HepG2 (cell line): Measurements from ENCODE around the gene DVL3. TPM values are rescaled to one million over a fixed set of nuclear protein-coding genes. Genes with fewer than 3 reads are reported as not detected.

ENCODE experiments used
- DR1 ChIP-seq: sonication (generic); formaldehyde crosslinking; IDR thresholded peaks from 2 replicates; pipeline ENCODE4 v1.8.0; 2021; ENCODE audit warnings: mild to moderate bottlenecking, missing genetic modification reagents, inconsistent platforms
- EP300 ChIP-seq, 3 experiments: sonication (generic) in 1 of 3; formaldehyde crosslinking in 1 of 3; IDR thresholded peaks; 2 replicates each; pipeline versions ENCODE4 v1.5.1 to v1.6.1; 2011 to 2020; ENCODE audit warnings: low read depth in 2 of 3, low read length in 2 of 3, borderline replicate concordance in 1 of 3, improper control_type of control experiment in 1 of 3, mild to moderate bottlenecking in 1 of 3, missing genetic modification reagents in 1 of 3, moderate library complexity in 1 of 3
- ERF ChIP-seq: IDR thresholded peaks from 2 replicates; pipeline ENCODE4 v1.6.1; 2018; ENCODE audit warnings: missing biosample characterization, missing genetic modification reagents
- KLF6 ChIP-seq: IDR thresholded peaks from 2 replicates; pipeline ENCODE4 v1.8.0; 2016; ENCODE audit warnings: missing biosample characterization, missing genetic modification reagents
- MBNL3 ChIP-seq: fragments of 250-450 bp; sonication (Bioruptor Pico); conservative IDR thresholded peaks from 2 replicates; pipeline ENCODE4 v1.8.0; 2022; ENCODE audit warnings: mild to moderate bottlenecking, inconsistent platforms
- NFIB ChIP-seq: sonication (generic); formaldehyde crosslinking; IDR thresholded peaks from 2 replicates; pipeline ENCODE4 v1.9.0; 2021; ENCODE audit warnings: missing genetic modification reagents, mild to moderate bottlenecking, borderline replicate concordance
- POLR2G ChIP-seq: fragments of 200-400 bp; formaldehyde crosslinking; IDR thresholded peaks from 2 replicates; pipeline ENCODE4 v1.6.1; 2018; ENCODE audit warnings: mild to moderate bottlenecking, low read depth, low read length, moderate library complexity
- RAD21 ChIP-seq: fragments of 450-650 bp; formaldehyde crosslinking; IDR thresholded peaks from 2 replicates; pipeline ENCODE4 v1.5.0; 2020; ENCODE audit warnings: mild to moderate bottlenecking
- REST ChIP-seq, 2 experiments: IDR thresholded peaks; 2 replicates each; pipeline ENCODE4 v1.6.1; 2011 to 2012; ENCODE audit warnings: low read length in 2 of 2, borderline replicate concordance in 1 of 2, low read depth in 1 of 2, mild to moderate bottlenecking in 1 of 2, moderate library complexity in 1 of 2
- STAT6 ChIP-seq: sonication (generic); formaldehyde crosslinking; IDR thresholded peaks from 2 replicates; pipeline ENCODE4 v1.4.0; 2020; ENCODE audit warnings: missing genetic modification reagents, mild to moderate bottlenecking, borderline replicate concordance
- SYNCRIP ChIP-seq: fragments of 200-400 bp; formaldehyde crosslinking; IDR thresholded peaks from 2 replicates; pipeline ENCODE4 v1.6.1; 2018; ENCODE audit warnings: mild to moderate bottlenecking, low read depth, low read length; ENCODE audit not compliant: insufficient read depth
- THAP11 ChIP-seq: IDR thresholded peaks from 2 replicates; pipeline ENCODE4 v1.6.1; 2016; ENCODE audit warnings: missing biosample characterization, missing genetic modification reagents
- TOPORS ChIP-seq: sonication (generic); formaldehyde crosslinking; IDR thresholded peaks from 2 replicates; pipeline ENCODE4 v1.8.0; 2023; ENCODE audit warnings: mild to moderate bottlenecking, missing genetic modification reagents
- ZBTB38 ChIP-seq: sonication (generic); formaldehyde crosslinking; IDR thresholded peaks from 2 replicates; pipeline ENCODE4 v1.5.1; 2020; ENCODE audit warnings: mild to moderate bottlenecking, missing genetic modification reagents
- ZNF10 ChIP-seq: sonication (generic); formaldehyde crosslinking; IDR thresholded peaks from 2 replicates; pipeline ENCODE4 v1.4.0; 2020; ENCODE audit warnings: mild to moderate bottlenecking, low read depth, missing genetic modification reagents, borderline replicate concordance
- ZNF414 ChIP-seq: sonication (generic); formaldehyde crosslinking; IDR thresholded peaks from 2 replicates; pipeline ENCODE4 v1.5.0; 2020; ENCODE audit warnings: missing genetic modification reagents
- ZNF570 ChIP-seq: sonication (generic); formaldehyde crosslinking; IDR thresholded peaks from 2 replicates; pipeline ENCODE4 v1.4.0; 2020; ENCODE audit warnings: mild to moderate bottlenecking, missing genetic modification reagents, borderline replicate concordance
- ZNF749 ChIP-seq: sonication (generic); formaldehyde crosslinking; IDR thresholded peaks from 2 replicates; pipeline ENCODE4 v1.8.0; 2022; ENCODE audit warnings: mild to moderate bottlenecking, missing genetic modification reagents, moderate library complexity, borderline replicate concordance
- ZNF768 ChIP-seq: sonication (generic); formaldehyde crosslinking; IDR thresholded peaks from 2 replicates; pipeline ENCODE4 v1.4.0; 2020; ENCODE audit warnings: missing genetic modification reagents
- ZNF879 ChIP-seq: sonication (generic); formaldehyde crosslinking; IDR thresholded peaks from 2 replicates; pipeline ENCODE4 v1.8.1; 2023; ENCODE audit warnings: missing genetic modification reagents
- ZSCAN20 ChIP-seq: sonication (generic); formaldehyde crosslinking; IDR thresholded peaks from 2 replicates; pipeline ENCODE4 v1.4.0; 2020; ENCODE audit warnings: missing genetic modification reagents, mild to moderate bottlenecking, borderline replicate concordance
- polyA plus RNA-seq, 8 experiments: library from polyadenylated mRNA; depleted of rRNA in 3 of 8; stranded (reverse) in 7 of 8; unstranded in 1 of 8; fragments of >200 nt; fragmentation: Illumina TruSeq in 4 of 8; extraction: Trizol in 4 of 8; gene quantifications; 2 replicates each; pipeline versions ENCODE4 v1.2.1 to v1.2.3, GENCODE V29; 2011 to 2016; ENCODE audit warnings: low read depth in 4 of 8, missing spikeins in 1 of 8, mixed read lengths in 1 of 8; ENCODE audit not compliant: insufficient read depth in 1 of 8
- total RNA-seq, 5 experiments: library from RNA; depleted of rRNA; stranded (reverse); fragments of >200 nt; fragmentation: Illumina TruSeq; extraction: Trizol; gene quantifications; 2 replicates each; pipeline ENCODE4 v1.2.3, GENCODE V29; 2016; ENCODE audit warnings: low read depth in 1 of 5

Gene DVL3
- total and polyA plus RNA-seq, 2 of the 13 experiments (the other 11 are each of a cell fraction or from before 2014, with no cell fraction given): 29.0 to 36.1 TPM

GRCh38 chr3:184133840-184134745 is 21.1 kb upstream of the DVL3 start (continued):
- TF ChIP-seq REST (IDR thresholded peaks at IDR 0.05; ENCODE audit: borderline replicate concordance in 1 of 2, low read depth in 1 of 2, low read length in 2 of 2) (0 out of 4 replicates have a peak, but pooled peaks of 1 of the 2 experiments have one; percentile 16), NFIB (CRISPR knock-in tag) (no peak), DR1 (CRISPR knock-in tag) (no peak), ZNF414 (CRISPR knock-in tag) (no peak; the same call in 1 of the 2 replicates), THAP11 (CRISPR knock-in tag) (peak; percentile 97), ZNF768 (CRISPR knock-in tag) (peak; percentile 24; the same call in 1 of the 2 replicates), ZNF570 (CRISPR knock-in tag) (no peak), SYNCRIP (no peak), MBNL3 (CRISPR knock-in tag) (no peak), POLR2G (peak; percentile 76), RAD21 (CRISPR knock-in tag) (no peak), TOPORS (0 out of 2 replicates have a peak, but pooled peaks have one; percentile 62), KLF6 (CRISPR knock-in tag) (peak; percentile 80; the same call in 1 of the 2 replicates), ZNF879 (CRISPR knock-in tag) (peak; percentile 73; the same call in 1 of the 2 replicates), ZNF10 (CRISPR knock-in tag) (no peak), ZNF749 (0 out of 2 replicates have a peak, but pooled peaks have one; percentile 53), STAT6 (CRISPR knock-in tag) (no peak), EP300 (IDR thresholded peaks at IDR 0.05; ENCODE audit: low read depth in 2 of 2, low read length in 2 of 2) (peak in 1 of 2 experiments; percentile 14; a peak in 1 of 4 replicates), EP300 (CRISPR knock-in tag; IDR thresholded peaks at IDR 0.05; ENCODE audit: borderline replicate concordance) (no peak; the same call in 1 of the 2 replicates), ZSCAN20 (CRISPR knock-in tag) (no peak), ZBTB38 (peak; percentile 92), ERF (CRISPR knock-in tag) (peak; percentile 75; the same call in 1 of the 2 replicates)
